Lower leg skin (tissue), 3 donors: ENCODE data around the gene GPSM3.

Experiments
- CTCF ChIP-seq, 3 donors: fragments of 450-650 bp; IDR thresholded peaks; one replicate each; pipeline ENCODE4 v1.5.1; 2016; ENCODE audit warnings: antibody characterized with exemption in 3 of 3, mild to moderate bottlenecking in 3 of 3, moderate library complexity in 2 of 3
- POLR2A ChIP-seq, 2 donors: fragments of 450-650 bp; IDR thresholded peaks; one replicate each; pipeline ENCODE4 v1.6.1; 2016 to 2017; ENCODE audit warnings: antibody characterized with exemption in 2 of 2, mild to moderate bottlenecking in 1 of 2, moderate library complexity in 1 of 2

- TF ChIP-seq CTCF (IDR thresholded peaks at IDR 0.05), result no peak
- TF ChIP-seq POLR2A (IDR thresholded peaks at IDR 0.05), result no peak
Measured at GRCh38 chr6:32149932-32150870, 42.2 kb downstream of the GPSM3 start.
